Mammary epithelial cell (primary cell): ENCODE measurements around the gene NCOA3.

Source experiments
- EZH2 ChIP-seq: IDR thresholded peaks from 2 replicates; pipeline ENCODE4 v1.6.1; 2012; ENCODE audit warnings: low read length, inconsistent platforms, borderline replicate concordance
- TF ChIP-seq, protein P1 (sequence below), 2 donors: IDR thresholded peaks in 1 of 2; conservative IDR thresholded peaks in 1 of 2; 2 replicates each; pipeline ENCODE4 v1.5.1; 2011 to 2012; ENCODE audit warnings: inconsistent platforms in 2 of 2, low read length in 2 of 2, mild to moderate bottlenecking in 2 of 2, control low read depth in 1 of 2, low read depth in 1 of 2; ENCODE audit not compliant: insufficient read depth in 1 of 2; ENCODE audit errors: extremely low read depth in 1 of 2

DNA sequence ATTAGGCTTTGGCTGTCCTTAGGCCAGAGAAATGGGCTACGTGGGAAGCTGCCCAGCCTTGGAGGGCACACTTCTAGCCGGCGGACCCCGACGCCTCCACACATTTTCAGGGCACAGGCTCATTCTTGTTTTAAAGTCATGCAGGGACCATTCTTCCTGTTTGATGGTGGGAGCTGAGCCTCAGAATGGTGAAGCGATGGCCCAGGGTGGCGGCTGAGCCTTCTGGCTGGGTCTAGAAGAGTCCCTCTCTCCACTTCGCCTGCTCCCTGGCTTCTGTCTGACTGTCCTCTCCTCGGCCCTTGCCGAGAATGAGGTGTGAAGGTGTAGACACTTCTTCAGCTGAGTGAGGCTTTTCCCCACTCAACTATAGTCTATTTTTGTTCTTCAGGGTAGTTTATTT is 169.2 kb downstream of the NCOA3 start:
- TF ChIP-seq, protein P1, sequence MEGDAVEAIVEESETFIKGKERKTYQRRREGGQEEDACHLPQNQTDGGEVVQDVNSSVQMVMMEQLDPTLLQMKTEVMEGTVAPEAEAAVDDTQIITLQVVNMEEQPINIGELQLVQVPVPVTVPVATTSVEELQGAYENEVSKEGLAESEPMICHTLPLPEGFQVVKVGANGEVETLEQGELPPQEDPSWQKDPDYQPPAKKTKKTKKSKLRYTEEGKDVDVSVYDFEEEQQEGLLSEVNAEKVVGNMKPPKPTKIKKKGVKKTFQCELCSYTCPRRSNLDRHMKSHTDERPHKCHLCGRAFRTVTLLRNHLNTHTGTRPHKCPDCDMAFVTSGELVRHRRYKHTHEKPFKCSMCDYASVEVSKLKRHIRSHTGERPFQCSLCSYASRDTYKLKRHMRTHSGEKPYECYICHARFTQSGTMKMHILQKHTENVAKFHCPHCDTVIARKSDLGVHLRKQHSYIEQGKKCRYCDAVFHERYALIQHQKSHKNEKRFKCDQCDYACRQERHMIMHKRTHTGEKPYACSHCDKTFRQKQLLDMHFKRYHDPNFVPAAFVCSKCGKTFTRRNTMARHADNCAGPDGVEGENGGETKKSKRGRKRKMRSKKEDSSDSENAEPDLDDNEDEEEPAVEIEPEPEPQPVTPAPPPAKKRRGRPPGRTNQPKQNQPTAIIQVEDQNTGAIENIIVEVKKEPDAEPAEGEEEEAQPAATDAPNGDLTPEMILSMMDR (conservative IDR thresholded peaks at IDR 0.05 in 1 of 2, IDR thresholded peaks at IDR 0.05 in 1 of 2; ENCODE audit: extremely low read depth in 1 of 2, insufficient read depth in 1 of 2, low read depth in 1 of 2, low read length in 2 of 2) = no peak
- no peak for TF ChIP-seq EZH2
